Mesodermal cell (in vitro differentiated cells): ENCODE measurements around the gene RNF213.

ENCODE experiments used
- H3K27ac ChIP-seq: 2 replicates; pipeline ENCODE4 v1.7.0; 2013; ENCODE audit warnings: mild to moderate bottlenecking, low read depth, low read length, moderate library complexity; ENCODE audit not compliant: severe bottlenecking
- H3K36me3 ChIP-seq: 2 replicates; pipeline ENCODE4 v1.7.1; 2013; ENCODE audit warnings: mild to moderate bottlenecking, low read length, moderate library complexity; ENCODE audit not compliant: control insufficient read depth, insufficient read depth
- H3K4me1 ChIP-seq: one replicate; pipeline ENCODE4 v1.7.1; 2013; ENCODE audit warnings: mild to moderate bottlenecking, low read length; ENCODE audit not compliant: insufficient read depth, control insufficient read depth, poor library complexity, severe bottlenecking
- H3K4me3 ChIP-seq: 2 replicates; pipeline ENCODE4 v1.7.0; 2013; ENCODE audit warnings: low read length, control low read depth, mild to moderate bottlenecking; ENCODE audit not compliant: insufficient read depth, poor library complexity, severe bottlenecking; ENCODE audit errors: extremely low read depth
- H3K9me3 ChIP-seq: 2 replicates; pipeline ENCODE4 v1.7.1; 2013; ENCODE audit warnings: mild to moderate bottlenecking, low read length, moderate library complexity; ENCODE audit not compliant: control insufficient read depth
- WGBS, 2 experiments: methylation state at CpG; one replicate each; pipeline ENCODE4 v1.1.5; 2013; ENCODE audit warnings: missing lambda C conversion rate in 2 of 2; ENCODE audit not compliant: insufficient coverage in 2 of 2; 5-methylcytosine and 5-hydroxymethylcytosine counted together

Gene RNF213

DNA sequence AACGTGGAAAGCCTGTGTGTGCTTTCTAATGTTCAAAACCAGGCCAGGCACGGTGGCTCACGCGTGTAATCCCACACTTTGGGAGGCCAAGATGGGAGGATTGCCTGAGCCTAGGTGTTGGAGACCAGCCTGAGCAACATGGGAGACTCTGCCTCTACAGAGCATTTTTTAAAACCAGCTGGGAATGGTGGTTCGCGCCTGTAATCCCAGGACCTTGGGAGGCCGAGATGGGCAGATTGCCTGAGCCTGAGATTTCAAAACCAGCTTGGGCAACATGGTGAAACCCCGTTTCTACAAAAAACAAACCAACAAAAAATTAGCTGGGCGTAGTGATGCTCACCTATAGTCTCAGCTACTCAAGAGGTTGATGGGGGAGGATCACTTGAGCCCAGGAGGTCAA is 26.4 kb downstream of the RNF213 start:
- Histone ChIP-seq H3K4me1 (peaks cover 5% of the 10 kb centered on the region), H3K27ac (no peak overlapping the region), H3K9me3 (no peaks in the 10 kb centered on the region), H3K36me3 (peaks cover 37% of the 10 kb centered on the region), H3K4me3 (no peak overlapping the region)
- 93 to 94% methylated on average over 7 of the region's 9 CpGs for WGBS, 2 experiments

DNA sequence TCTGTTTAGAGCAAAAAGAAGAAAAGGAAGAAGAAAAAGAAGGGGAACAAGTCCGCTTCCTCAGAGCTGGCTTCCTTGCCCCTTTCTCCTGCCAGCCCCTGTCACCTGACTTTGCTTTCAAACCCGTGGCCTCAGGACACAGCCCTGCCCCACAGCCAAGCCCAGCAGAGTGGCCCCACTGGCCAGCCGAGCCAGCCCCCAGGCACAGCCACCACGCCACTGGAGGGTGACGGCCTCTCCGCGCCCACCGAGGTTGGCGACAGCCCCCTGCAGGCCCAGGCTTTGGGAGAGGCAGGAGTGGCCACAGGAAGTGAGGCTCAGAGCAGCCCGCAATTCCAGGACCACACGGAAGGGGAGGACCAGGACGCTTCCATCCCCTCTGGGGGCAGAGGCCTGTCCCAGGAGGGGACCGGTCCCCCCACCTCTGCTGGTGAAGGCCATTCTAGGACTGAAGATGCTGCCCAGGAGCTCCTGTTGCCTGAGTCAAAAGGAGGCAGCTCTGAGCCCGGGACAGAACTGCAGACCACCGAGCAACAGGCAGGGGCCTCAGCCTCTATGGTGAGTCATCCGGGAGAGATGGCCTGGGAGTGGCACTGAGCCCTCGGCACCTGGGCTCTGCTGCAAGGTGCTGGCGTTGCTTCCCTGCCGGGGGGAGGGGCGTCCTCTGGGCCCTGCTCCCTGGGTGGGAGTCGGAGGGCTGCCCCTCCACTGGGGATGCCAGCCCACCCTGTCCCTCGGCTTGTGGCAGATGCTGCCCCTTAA is 27.3 kb downstream of the RNF213 start:
- Histone ChIP-seq H3K9me3 (no peaks in the 10 kb centered on the region), H3K36me3 (peaks cover 43% of the 10 kb centered on the region), H3K4me3 (no peak overlapping the region), H3K27ac (no peak overlapping the region), H3K4me1 (peaks cover 5% of the 10 kb centered on the region)
- 92 to 94% methylated on average over 13 to 19 of the region's 22 CpGs for WGBS, 2 experiments

DNA sequence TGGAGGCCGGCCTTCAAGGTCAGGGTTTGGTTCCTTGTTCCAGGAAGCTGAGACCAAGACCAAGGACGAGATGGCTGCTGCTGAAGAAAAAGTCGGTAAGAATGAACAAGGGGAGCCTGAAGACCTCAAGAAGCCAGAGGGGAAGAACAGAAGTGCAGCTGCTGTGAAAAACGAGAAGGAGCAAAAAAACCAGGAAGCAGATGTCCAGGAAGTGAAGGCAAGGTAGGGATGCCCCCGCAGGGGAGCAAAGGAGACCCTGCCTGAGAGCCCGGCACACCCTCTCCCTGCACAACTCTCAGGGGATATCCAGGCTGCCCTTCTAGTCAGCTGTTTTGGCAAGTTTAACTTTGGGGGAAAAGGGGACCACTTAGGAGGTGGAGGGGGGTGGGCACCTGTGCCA is 29.0 kb downstream of the RNF213 start:
- H3K4me3 ChIP-seq = no peak overlapping the region
- H3K9me3 ChIP-seq = no peaks in the 10 kb centered on the region
- peaks cover 54% of the 10 kb centered on the region for H3K36me3 ChIP-seq
- WGBS, 2 experiments = 94 to 95% methylated on average over 3 to 6 of the region's 6 CpGs
- no peak overlapping the region for H3K27ac ChIP-seq
- H3K4me1 ChIP-seq = peaks cover 5% of the 10 kb centered on the region

DNA sequence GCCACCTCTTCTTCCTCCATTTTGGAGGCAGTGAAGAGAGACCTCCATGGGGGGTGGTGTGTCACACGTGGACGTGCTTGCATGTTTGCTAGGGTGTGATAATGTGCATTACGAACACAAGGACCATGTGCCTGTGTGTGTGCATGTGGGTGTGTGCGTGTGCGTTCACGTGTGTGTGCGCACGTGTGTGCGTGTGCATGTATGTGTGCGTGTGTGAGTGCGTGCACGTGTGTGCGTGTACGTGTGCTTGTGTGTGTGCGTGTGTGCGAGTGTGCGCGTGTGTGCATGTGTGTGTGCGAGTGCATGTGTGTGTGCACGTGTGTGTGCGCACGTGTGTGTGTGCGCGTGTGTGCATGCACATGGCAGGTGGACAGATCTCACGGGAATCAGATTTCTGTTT is 29.5 kb downstream of the RNF213 start:
- peaks cover 57% of the 10 kb centered on the region for H3K36me3 ChIP-seq
- no peak overlapping the region for H3K27ac ChIP-seq
- 84 to 89% methylated on average over 22 to 23 of the region's 25 CpGs for WGBS, 2 experiments
- H3K4me3 ChIP-seq = no peak overlapping the region
- no peaks in the 10 kb centered on the region for H3K9me3 ChIP-seq
- H3K4me1 ChIP-seq = peaks cover 5% of the 10 kb centered on the region

DNA sequence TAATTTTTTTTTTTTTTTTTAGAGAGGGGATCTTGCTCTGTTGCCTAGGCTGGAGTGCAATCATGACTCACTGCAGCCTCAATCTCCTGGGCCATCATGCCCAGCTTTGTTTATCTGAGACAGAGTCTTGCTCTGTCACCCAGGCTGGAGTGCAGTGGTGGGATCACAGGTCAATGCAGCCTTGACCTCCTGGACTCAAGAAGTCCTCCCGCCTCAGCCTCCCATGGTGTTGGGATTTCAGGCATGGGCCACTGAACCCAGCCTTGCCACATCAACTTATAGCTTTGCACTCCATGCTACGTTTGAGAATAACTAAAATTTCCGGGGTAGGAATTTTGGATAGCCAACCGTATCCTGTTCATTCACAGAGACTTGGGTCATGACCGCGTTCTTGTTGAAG is 30.6 kb downstream of the RNF213 start:
- Histone ChIP-seq H3K4me1 (peaks cover 5% of the 10 kb centered on the region), H3K36me3 (peaks cover 67% of the 10 kb centered on the region), H3K4me3 (no peak overlapping the region), H3K9me3 (no peaks in the 10 kb centered on the region), H3K27ac (no peak overlapping the region)
- WGBS, 2 experiments = 92 to 98% methylated on average over 4 to 5 of the region's 6 CpGs

DNA sequence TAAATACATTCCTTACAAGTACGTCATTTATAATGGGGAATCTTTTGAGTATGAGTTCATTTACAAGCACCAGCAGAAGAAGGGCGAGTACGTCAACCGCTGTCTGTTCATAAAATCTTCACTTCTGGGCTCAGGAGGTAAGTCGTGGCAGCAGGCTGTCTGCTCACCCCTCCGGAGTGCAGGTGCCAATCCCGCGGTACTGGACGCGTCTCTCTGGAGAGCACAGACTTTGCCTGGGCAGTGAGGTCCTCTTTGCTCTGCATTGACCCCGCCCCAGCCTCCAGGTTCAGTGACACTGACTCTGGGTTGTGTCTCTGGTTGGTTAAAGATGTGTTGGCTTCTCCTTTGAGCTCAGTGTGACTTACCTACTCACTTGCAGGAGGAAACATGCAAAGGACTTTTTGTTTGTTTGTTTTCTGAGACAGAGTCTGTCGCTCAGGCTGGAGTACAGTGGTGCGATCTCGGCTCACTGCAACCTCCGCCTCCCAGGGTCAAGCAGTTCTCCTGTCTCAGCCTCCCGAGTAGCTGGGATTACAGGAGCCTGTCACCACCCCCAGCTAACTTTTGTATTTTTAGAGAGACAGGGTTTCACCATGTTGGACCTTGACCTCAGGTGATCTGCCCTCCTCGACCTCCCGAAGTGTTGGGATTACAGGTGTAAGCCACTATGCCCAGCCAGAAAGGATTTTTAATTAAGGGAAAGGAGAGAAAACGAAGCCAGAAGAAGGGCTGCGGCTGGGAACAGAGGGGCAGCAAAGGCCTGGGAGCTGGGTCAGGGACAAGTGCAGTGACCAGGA is 31.2 kb downstream of the RNF213 start:
- Histone ChIP-seq H3K4me1 (peaks cover 5% of the 10 kb centered on the region), H3K27ac (no peak overlapping the region), H3K36me3 (peaks cover 73% of the 10 kb centered on the region), H3K4me3 (no peak overlapping the region), H3K9me3 (no peaks in the 10 kb centered on the region)
- 94 to 95% methylated on average over 18 of the region's 20 CpGs for WGBS, 2 experiments

DNA sequence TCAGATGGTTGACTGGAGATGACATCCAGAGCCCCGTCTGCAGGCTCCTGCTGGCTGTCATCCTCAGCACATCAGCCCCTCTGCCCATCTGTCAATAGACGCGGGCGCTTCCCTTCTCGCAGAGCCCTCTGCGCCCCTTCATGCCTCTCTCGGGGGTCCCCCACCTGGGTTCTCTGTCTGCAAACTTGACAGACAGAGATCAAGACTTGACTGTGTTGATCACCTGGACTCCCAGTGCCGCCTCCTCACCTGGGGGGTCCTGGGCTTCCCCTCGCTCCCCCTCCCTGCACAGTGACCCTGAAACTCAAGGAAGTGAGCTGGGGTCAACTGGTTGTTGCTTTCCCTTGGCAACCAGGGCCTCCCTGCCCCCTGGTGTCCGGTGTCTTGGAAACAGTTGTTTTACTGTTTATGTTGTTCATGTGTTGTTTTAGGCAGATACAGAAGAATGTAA is 31.9 kb downstream of the RNF213 start:
- 87 to 96% methylated on average over 7 to 9 of the region's 10 CpGs for WGBS, 2 experiments
- Histone ChIP-seq H3K4me1 (peaks cover 5% of the 10 kb centered on the region), H3K27ac (no peak overlapping the region), H3K9me3 (no peaks in the 10 kb centered on the region), H3K4me3 (no peak overlapping the region), H3K36me3 (peaks cover 74% of the 10 kb centered on the region)

DNA sequence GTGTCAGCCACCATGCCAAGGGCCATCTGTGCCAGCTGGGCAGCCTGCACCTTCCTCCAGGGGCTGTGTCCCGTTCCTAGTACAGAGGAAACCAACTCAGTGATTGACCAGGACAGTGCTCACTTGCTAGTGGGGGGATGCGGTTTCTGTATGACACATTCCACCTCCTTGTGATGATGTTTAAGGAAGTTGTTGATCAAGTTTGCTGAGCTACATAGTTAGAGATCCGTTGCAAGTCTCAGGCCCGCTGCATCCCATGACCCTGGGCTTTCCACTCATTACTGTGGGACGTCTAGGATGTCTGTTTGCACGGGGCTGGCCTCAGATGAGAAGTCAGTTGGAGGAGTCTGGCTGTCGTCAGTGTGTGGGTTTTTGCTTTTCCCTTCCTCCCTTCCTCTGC is 33.6 kb downstream of the RNF213 start:
- H3K4me1 ChIP-seq = no peaks in the 10 kb centered on the region
- no peak overlapping the region for H3K27ac ChIP-seq
- no peak overlapping the region for H3K4me3 ChIP-seq
- H3K9me3 ChIP-seq = no peaks in the 10 kb centered on the region
- 89 to 97% methylated on average over 4 to 5 of the region's 7 CpGs for WGBS, 2 experiments
- H3K36me3 ChIP-seq = peaks cover 78% of the 10 kb centered on the region

DNA sequence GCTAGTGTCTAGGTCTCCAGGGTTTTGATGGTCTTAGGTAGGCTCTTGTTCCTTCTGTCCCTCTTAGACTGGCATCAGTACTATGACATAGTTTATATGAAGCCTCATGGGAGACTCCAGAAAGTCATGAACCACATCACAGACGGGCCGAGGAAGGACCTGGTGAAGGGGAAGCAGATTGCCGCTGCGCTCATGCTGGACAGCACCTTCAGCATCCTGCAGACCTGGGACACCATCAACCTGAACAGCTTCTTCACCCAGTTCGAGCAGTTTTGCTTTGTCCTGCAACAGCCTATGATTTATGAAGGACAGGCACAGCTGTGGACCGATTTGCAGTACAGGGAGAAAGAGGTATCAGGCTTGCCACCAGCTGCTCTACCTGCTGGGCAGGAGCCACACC is 34.0 kb downstream of the RNF213 start:
- Histone ChIP-seq H3K36me3 (peaks cover 77% of the 10 kb centered on the region), H3K27ac (no peak overlapping the region), H3K9me3 (no peaks in the 10 kb centered on the region), H3K4me3 (no peak overlapping the region), H3K4me1 (no peaks in the 10 kb centered on the region)
- 75 to 100% methylated on average over 2 of the region's 6 CpGs for WGBS, 2 experiments

DNA sequence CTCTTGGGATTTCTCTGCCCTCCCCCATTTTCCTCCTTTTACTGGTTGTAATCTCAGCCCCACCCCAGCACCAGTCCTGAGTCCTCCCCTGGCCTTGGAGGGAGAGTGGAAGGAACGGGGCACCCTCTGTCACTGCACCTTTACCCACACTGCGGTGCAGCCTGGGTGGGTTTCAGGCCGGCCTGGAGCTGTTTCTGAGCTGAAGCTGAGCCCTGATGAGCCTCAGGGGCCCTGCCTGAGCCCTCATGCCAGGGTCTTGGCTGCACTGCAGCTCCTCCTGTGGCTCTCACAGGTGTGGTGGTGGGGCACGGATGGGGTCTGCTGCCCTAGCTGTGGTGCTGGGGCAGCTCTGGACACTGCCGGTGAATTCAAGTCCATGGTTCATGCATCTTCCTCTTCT is 34.5 kb downstream of the RNF213 start:
- Histone ChIP-seq H3K27ac (no peak overlapping the region), H3K4me1 (no peaks in the 10 kb centered on the region), H3K36me3 (peaks cover 77% of the 10 kb centered on the region), H3K4me3 (no peak overlapping the region), H3K9me3 (no peaks in the 10 kb centered on the region)
- WGBS, 2 experiments = 100% methylated on average over 2 of the region's 5 CpGs

DNA sequence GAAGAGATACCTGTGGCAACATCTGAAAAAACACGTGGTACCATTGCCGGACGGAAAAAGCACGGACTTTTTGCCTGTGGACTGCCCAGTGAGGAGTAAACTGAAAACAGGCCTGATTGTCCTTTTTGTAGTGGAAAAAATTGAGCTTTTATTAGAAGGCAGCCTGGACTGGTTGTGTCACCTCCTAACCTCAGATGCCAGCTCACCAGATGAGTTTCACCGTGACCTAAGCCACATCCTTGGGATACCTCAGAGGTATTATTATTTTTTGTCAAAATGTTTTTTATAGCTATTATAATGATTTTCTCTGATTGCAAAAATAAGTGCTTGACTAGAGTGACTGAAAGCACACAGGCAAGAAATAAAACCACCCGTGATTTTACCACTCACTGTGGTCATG is 34.9 kb downstream of the RNF213 start:
- WGBS, 2 experiments = 90% methylated on average over 4 to 5 of the region's 6 CpGs
- Histone ChIP-seq H3K27ac (no peak overlapping the region), H3K9me3 (no peaks in the 10 kb centered on the region), H3K4me1 (no peaks in the 10 kb centered on the region), H3K36me3 (peaks cover 77% of the 10 kb centered on the region), H3K4me3 (no peak overlapping the region)
